Heart left ventricle (tissue), 16 donors: Measurements from ENCODE around the gene TMEM120B. TPM values are rescaled to one million over a fixed set of nuclear protein-coding genes. Genes with fewer than 3 reads are reported as not detected.

Experiments
- ATAC-seq, 4 donors: fragments of 200-7000 bp; cut with Tn5 transposase; one replicate each; pipeline ENCODE4 v1.9.1; 2020 to 2022; ENCODE audit warnings: moderate library complexity in 4 of 4, mild to moderate bottlenecking in 3 of 4, moderate number of reproducible peaks in 1 of 4
- DNase-seq, 5 donors: peaks; one replicate each; pipeline ENCODE4 v3.0.0-alpha.2; 2020
- H3K27ac ChIP-seq, 12 donors: fragments of 200-600 bp; sonication (generic) in 4 of 12; one replicate each; pipeline versions ENCODE4 v1.5.0 to v1.8.0; 2016 to 2022; ENCODE audit warnings: mild to moderate bottlenecking in 2 of 12
- H3K27me3 ChIP-seq, 9 donors: fragments of 200-600 bp; sonication (generic) in 2 of 9; one replicate each; pipeline versions ENCODE4 v1.5.1 to v1.8.0; 2016 to 2022; ENCODE audit warnings: mild to moderate bottlenecking in 3 of 9
- H3K36me3 ChIP-seq, 9 donors: fragments of 200-600 bp; sonication (generic) in 2 of 9; one replicate each; pipeline versions ENCODE4 v1.5.0 to v1.8.0; 2018 to 2022; ENCODE audit warnings: mild to moderate bottlenecking in 2 of 9
- H3K4me1 ChIP-seq, 12 donors: fragments of 200-600 bp; sonication (generic) in 4 of 12; one replicate each; pipeline versions ENCODE4 v1.5.0 to v1.8.0; 2016 to 2022; ENCODE audit warnings: mild to moderate bottlenecking in 3 of 12
- H3K4me3 ChIP-seq, 12 donors: fragments of 200-600 bp; sonication (generic) in 4 of 12; one replicate each; pipeline versions ENCODE4 v1.5.0 to v1.8.0; 2017 to 2022; ENCODE audit warnings: mild to moderate bottlenecking in 9 of 12, moderate library complexity in 4 of 12
- H3K9me3 ChIP-seq, 12 donors: fragments of 200-600 bp; sonication (generic) in 4 of 12; one replicate each; pipeline versions ENCODE4 v1.5.0 to v1.8.0; 2016 to 2022; ENCODE audit warnings: mild to moderate bottlenecking in 1 of 12
- CTCF ChIP-seq, 12 donors: fragments of 200-600 bp; sonication (generic) in 4 of 12; IDR thresholded peaks; one replicate each; pipeline versions ENCODE4 v1.5.0 to v1.8.0; 2018 to 2022; ENCODE audit warnings: antibody characterized with exemption in 12 of 12, mild to moderate bottlenecking in 5 of 12
- POLR2A ChIP-seq, 2 donors: fragments of 450-650 bp; IDR thresholded peaks; one replicate each; pipeline ENCODE4 v1.6.1; 2017; ENCODE audit warnings: antibody characterized with exemption in 2 of 2, mild to moderate bottlenecking in 2 of 2, moderate library complexity in 2 of 2
- WGBS, 4 donors: extraction: QIAGEN DNeasy Blood & Tissue Kit in 2 of 4; methylation state at CpG; one replicate each; pipeline versions ENCODE4 v1.1.5 to v1.1.7; 2013 to 2018; 5-methylcytosine and 5-hydroxymethylcytosine counted together
- intact Hi-C, 10 donors: fragments of 100-400 bp; cut with DNase I; formaldehyde crosslinking; loops; one replicate each; pipeline versions ENCODE4 v1.11.1 to v1.14.2; 2022
- polyA plus RNA-seq, 2 donors: library from polyadenylated mRNA; stranded (reverse); fragments of 200-250 nt; gene quantifications; one replicate each; pipeline ENCODE4 v1.2.3, GENCODE V29; 2013
- total RNA-seq, 9 donors: library from RNA; depleted of rRNA in 2 of 9; stranded (reverse); fragments of >200 nt in 2 of 9; fragmentation: NEBNext Ultra II Directional in 3 of 9; extraction: Animal tissue kit (Norgen Biotek cat#: 25700) in 3 of 9; gene quantifications; one replicate each; pipeline versions ENCODE4 v1.1.0 to v1.2.4, GENCODE V29; 2016 to 2023
- donor health status: ischemic (EF 13 %, LVEDD 7.1; RV severe dilation, severe dysfunction).
- donor health status: healthy with polysubstance abuse.
- donor health status: DM: no; HTN: yes; CAD: no.
- donor health status: DM: no; HTN: no; CAD: no.
- donor health status: ischemic (EF 25% LVEDD 6.9; RV normal size, moderate dysfunction).
- donor health status: ischemic (EF 25% LVEDD 5.7; RV mildly dilated, moderate dysfunction).
- donor health status: healthy.
- donor health status: DM: yes; HTN: yes; CAD: no.
- donor health status: ischemic (EF 35%, LVEDD 5.7; RV mildly dilated, moderate dysfunction).
- donor health status: nonischemic (EF 11% LVEDD 7.7; RV severe dilation, severe dysfunction).
- donor health status: DM: yes; HTN: yes; CAD: no.
- donor health status: PGD.
- donor health status: ischemic (EF 29% LVEDD 5.4; RV normal size, mild dysfunction).
- donor health status: nonischemic (EF 23%, LVEDD 6.1; RV moderate dilation, normal function).

Gene TMEM120B
- total and polyA plus RNA-seq, 11 donors = 5.8 to 13.2 (median 7.6) TPM

- H3K36me3 ChIP-seq = peaks cover 0 to 30% (median 7%) of the 10 kb centered on the region in 9 donors
- H3K4me3 ChIP-seq = peak overlapping the region; percentile 37 to 75 (median 56)
- peak; percentile 88 to 96 (median 94) for DNase-seq
- peaks cover 17 to 88% (median 65%) of the 10 kb centered on the region in 12 donors for H3K4me1 ChIP-seq
- 0 to 1% (median 0%) methylated on average over 4 to 59 of the region's 59 CpGs for WGBS, 4 donors
- peak; percentile 42 to 67 (median 62) for ATAC-seq
- no peak for TF ChIP-seq POLR2A (IDR thresholded peaks at IDR 0.05)
- peak; percentile 98 to 100 (median 99) for TF ChIP-seq CTCF (IDR thresholded peaks at IDR 0.05)
- H3K9me3 ChIP-seq = no peaks in the 10 kb centered on the region
- no peaks in the 10 kb centered on the region for H3K27me3 ChIP-seq
- intact Hi-C loops = loop anchor here (1.0 to 5.0 kb wide), 11 partner anchors 17 to 102 kb away; partner anchors contain the start of gene PSMD9 (in 5 of the 10)
- H3K27ac ChIP-seq = peak overlapping the region in 11 of 12 donors; percentile 61 to 100 (median 100)
Observed at GRCh38 chr12:121793838-121794533, 81.4 kb downstream of the TMEM120B start.

GRCh38 chr12:121794534-121795033 is 82.0 kb downstream of the TMEM120B start:
- peak in 3 of 4 donors; percentile 0 to 1 (median 0) for ATAC-seq
- H3K9me3 ChIP-seq = no peaks in the 10 kb centered on the region
- DNase-seq = peak in 3 of 5 donors; percentile 45 to 76 (median 54)
- H3K27me3 ChIP-seq = no peaks in the 10 kb centered on the region
- H3K4me1 ChIP-seq = peaks cover 20 to 87% (median 66%) of the 10 kb centered on the region in 12 donors
- H3K36me3 ChIP-seq = peaks cover 0 to 32% (median 7%) of the 10 kb centered on the region in 9 donors
- no peak for TF ChIP-seq POLR2A (IDR thresholded peaks at IDR 0.05)
- no peak for TF ChIP-seq CTCF (IDR thresholded peaks at IDR 0.05)
- peak overlapping the region in 11 of 12 donors; percentile 61 to 100 (median 100) for H3K27ac ChIP-seq
- intact Hi-C loops = loop anchor here (1.0 to 5.0 kb wide), 12 partner anchors 17 to 102 kb away; partner anchors contain the start of gene PSMD9 (in 8 of the 10)
- 0 to 3% (median 2%) methylated on average over 11 to 13 of the region's 13 CpGs for WGBS, 4 donors
- peak overlapping the region in 10 of 12 donors; percentile 6 to 75 (median 58) for H3K4me3 ChIP-seq

GRCh38 chr12:121795034-121795968 is 82.7 kb downstream of the TMEM120B start:
- intact Hi-C loops = loop anchor here (1.0 to 5.0 kb wide), 7 partner anchors 16 to 98 kb away; partner anchors contain the start of gene PSMD9 (in 7 of the 10)
- DNase-seq (peak; percentile 85 to 94 (median 89)), ATAC-seq (peak; percentile 31 to 53 (median 32))
- Histone ChIP-seq H3K4me3 (peak overlapping the region in 8 of 12 donors; percentile 52 to 75 (median 58)), H3K4me1 (peaks cover 20 to 80% (median 63%) of the 10 kb centered on the region in 12 donors), H3K27me3 (no peaks in the 10 kb centered on the region), H3K27ac (peak overlapping the region; percentile 31 to 100 (median 100)), H3K36me3 (peaks cover 0 to 32% (median 7%) of the 10 kb centered on the region in 9 donors), H3K9me3 (no peaks in the 10 kb centered on the region)
- WGBS, 4 donors = 26 to 32% (median 31%) methylated on average over 14 to 15 of the region's 15 CpGs
- TF ChIP-seq CTCF (IDR thresholded peaks at IDR 0.05) = peak; percentile 92 to 98 (median 96)
- no peak for TF ChIP-seq POLR2A (IDR thresholded peaks at IDR 0.05)
